HL-60 (cell line): Measurements from ENCODE around the gene SFXN5.

ENCODE experiments used
- CTCF ChIP-seq: IDR thresholded peaks from one replicate; pipeline ENCODE4 v1.5.1; 2011; ENCODE audit warnings: low read length, control low read depth, inconsistent platforms; ENCODE audit not compliant: insufficient read depth
- GABPA ChIP-seq: IDR thresholded peaks from 2 replicates; pipeline ENCODE4 v1.6.1; 2012; ENCODE audit warnings: low read depth
- POLR2AphosphoS5 ChIP-seq: IDR thresholded peaks from 2 replicates; pipeline ENCODE4 v1.6.1; 2012; ENCODE audit warnings: low read depth
- REST ChIP-seq: IDR thresholded peaks from 2 replicates; pipeline ENCODE4 v1.6.1; 2012; ENCODE audit warnings: low read depth; ENCODE audit not compliant: insufficient replicate concordance
- SPI1 ChIP-seq: IDR thresholded peaks from 2 replicates; pipeline ENCODE4 v1.6.1; 2012; ENCODE audit warnings: low read depth, mild to moderate bottlenecking, borderline replicate concordance

- TF ChIP-seq CTCF: peak; percentile 77
- TF ChIP-seq POLR2AphosphoS5: no peak
- TF ChIP-seq REST: no peak
- TF ChIP-seq SPI1: no peak
- TF ChIP-seq GABPA: no peak
Measured at GRCh38 chr2:72893594-72894319, 177.8 kb downstream of the SFXN5 start.
